Transverse colon (tissue), 3 donors: ENCODE measurements around the gene MYG1.

Experiments
- EP300 ChIP-seq: sonication (generic); formaldehyde crosslinking; IDR thresholded peaks from one replicate; pipeline ENCODE4 v1.6.1; 2017; ENCODE audit warnings: antibody characterized with exemption, low read depth
- POLR2A ChIP-seq: fragments of 450-650 bp; IDR thresholded peaks from one replicate; pipeline ENCODE4 v1.6.1; 2016; ENCODE audit warnings: antibody characterized with exemption, mild to moderate bottlenecking, moderate library complexity
- TF ChIP-seq, protein P1 (sequence below), 5 experiments: fragments of 200-600 bp in 3 of 5; fragments of 450-650 bp in 2 of 5; sonication (generic) in 3 of 5; IDR thresholded peaks; 1 replicate in 2 of 5; 2 replicates in 3 of 5; pipeline ENCODE4 v1.5.1; 2016 to 2017; ENCODE audit warnings: antibody characterized with exemption in 5 of 5, inconsistent platforms in 3 of 5, mild to moderate bottlenecking in 2 of 5, moderate library complexity in 1 of 5

GRCh38 chr12:53340398-53340797 is 40.9 kb downstream of the MYG1 start:
- TF ChIP-seq, protein P1, sequence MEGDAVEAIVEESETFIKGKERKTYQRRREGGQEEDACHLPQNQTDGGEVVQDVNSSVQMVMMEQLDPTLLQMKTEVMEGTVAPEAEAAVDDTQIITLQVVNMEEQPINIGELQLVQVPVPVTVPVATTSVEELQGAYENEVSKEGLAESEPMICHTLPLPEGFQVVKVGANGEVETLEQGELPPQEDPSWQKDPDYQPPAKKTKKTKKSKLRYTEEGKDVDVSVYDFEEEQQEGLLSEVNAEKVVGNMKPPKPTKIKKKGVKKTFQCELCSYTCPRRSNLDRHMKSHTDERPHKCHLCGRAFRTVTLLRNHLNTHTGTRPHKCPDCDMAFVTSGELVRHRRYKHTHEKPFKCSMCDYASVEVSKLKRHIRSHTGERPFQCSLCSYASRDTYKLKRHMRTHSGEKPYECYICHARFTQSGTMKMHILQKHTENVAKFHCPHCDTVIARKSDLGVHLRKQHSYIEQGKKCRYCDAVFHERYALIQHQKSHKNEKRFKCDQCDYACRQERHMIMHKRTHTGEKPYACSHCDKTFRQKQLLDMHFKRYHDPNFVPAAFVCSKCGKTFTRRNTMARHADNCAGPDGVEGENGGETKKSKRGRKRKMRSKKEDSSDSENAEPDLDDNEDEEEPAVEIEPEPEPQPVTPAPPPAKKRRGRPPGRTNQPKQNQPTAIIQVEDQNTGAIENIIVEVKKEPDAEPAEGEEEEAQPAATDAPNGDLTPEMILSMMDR (IDR thresholded peaks at IDR 0.05): no peak
- TF ChIP-seq EP300 (no peak), POLR2A (no peak)
